ENCODE data around the gene CCSER2. TPM values are rescaled to one million over a fixed set of nuclear protein-coding genes. Genes with fewer than 3 reads are reported as not detected.

The CCSER2 gene
- polyA plus RNA-seq, 3 donors = 7.4 to 23.3 (median 14.3) TPM

- Mint-ChIP-seq H3K4me1 (peaks cover 6% of the 10 kb centered on the region), H3K27ac (no peak overlapping the region), H3K36me3 (peaks cover 10 to 16% of the 10 kb centered on the region in 2 donors), H3K9me3 (no peaks in the 10 kb centered on the region), H3K4me3 (no peak overlapping the region), H3K27me3 (ENCODE audit: low read depth in 3 of 3) (peaks cover 0 to 2% (median 0%) of the 10 kb centered on the region in 3 donors)
- 96% methylated on average over 3 of the region's 5 CpGs for WGBS (ENCODE audit: insufficient coverage)
- peaks cover 7% of the 10 kb centered on the region for H4K20me1 ChIP-seq (ENCODE audit: insufficient read depth, low read length)
- no peaks in the 10 kb centered on the region for H3K79me2 ChIP-seq (ENCODE audit: insufficient read depth, low read length)
- H3K4me2 ChIP-seq (replicated peaks; ENCODE audit: extremely low read depth, low read length, poor library complexity, severe bottlenecking) = no peak overlapping the region
- no peaks in the 10 kb centered on the region for H3K27me3 ChIP-seq (ENCODE audit: control insufficient read depth in 2 of 2, insufficient read depth in 2 of 2, low read length in 2 of 2)
- no peak overlapping the region for H3K9ac ChIP-seq (ENCODE audit: insufficient read depth, low read length, poor library complexity, severe bottlenecking)
- H3K4me3 ChIP-seq (replicated peaks in 1 of 3; ENCODE audit: low read depth in 2 of 3, low read length in 3 of 3) = no peak overlapping the region
- H3K4me1 ChIP-seq (ENCODE audit: control insufficient read depth in 1 of 2, insufficient read depth in 2 of 2, low read length in 2 of 2) = no peaks in the 10 kb centered on the region
- H3K27ac ChIP-seq (ENCODE audit: low read depth in 1 of 2, low read length in 2 of 2) = no peak overlapping the region
- TF ChIP-seq CTCF (IDR thresholded peaks at IDR 0.05) = no peak
- DNase-seq = no peak
- no peaks in the 10 kb centered on the region for H3K36me3 ChIP-seq (replicated peaks in 1 of 2; ENCODE audit: control insufficient read depth in 1 of 2, insufficient read depth in 2 of 2, low read length in 2 of 2)
- intact Hi-C loops (cut with micrococcal nuclease) = no loop called here
- no peaks in the 10 kb centered on the region for H3K9me3 ChIP-seq (replicated peaks in 1 of 2; ENCODE audit: control insufficient read depth in 1 of 2, insufficient read depth in 1 of 2, low read length in 2 of 2)
- no peak overlapping the region for H2AFZ ChIP-seq (ENCODE audit: insufficient read depth, low read depth, low read length, poor library complexity, severe bottlenecking)
Observed at GRCh38 chr10:84427903-84428650, 99.7 kb downstream of the CCSER2 start.

- no CpG with 5 or more reads among the region's 2 CpGs for WGBS (ENCODE audit: insufficient coverage)
- Histone ChIP-seq H2AFZ (ENCODE audit: insufficient read depth, low read depth, low read length, poor library complexity, severe bottlenecking) (no peak overlapping the region), H3K4me2 (replicated peaks; ENCODE audit: extremely low read depth, low read length, poor library complexity, severe bottlenecking) (no peak overlapping the region), H3K36me3 (replicated peaks in 1 of 2; ENCODE audit: control insufficient read depth in 1 of 2, insufficient read depth in 2 of 2, low read length in 2 of 2) (no peaks in the 10 kb centered on the region), H3K79me2 (ENCODE audit: insufficient read depth, low read length) (no peaks in the 10 kb centered on the region), H3K9ac (ENCODE audit: insufficient read depth, low read length, poor library complexity, severe bottlenecking) (no peak overlapping the region), H3K27me3 (ENCODE audit: control insufficient read depth in 2 of 2, insufficient read depth in 2 of 2, low read length in 2 of 2) (no peaks in the 10 kb centered on the region), H3K4me3 (replicated peaks in 1 of 3; ENCODE audit: low read depth in 2 of 3, low read length in 3 of 3) (no peak overlapping the region), H3K4me1 (ENCODE audit: control insufficient read depth in 1 of 2, insufficient read depth in 2 of 2, low read length in 2 of 2) (no peaks in the 10 kb centered on the region), H4K20me1 (ENCODE audit: insufficient read depth, low read length) (peaks cover 7% of the 10 kb centered on the region), H3K27ac (ENCODE audit: low read depth in 1 of 2, low read length in 2 of 2) (no peak overlapping the region), H3K9me3 (replicated peaks in 1 of 2; ENCODE audit: control insufficient read depth in 1 of 2, insufficient read depth in 1 of 2, low read length in 2 of 2) (no peaks in the 10 kb centered on the region)
- no peaks in the 10 kb centered on the region for H3K9me3 Mint-ChIP-seq
- H3K27ac Mint-ChIP-seq = peak overlapping the region in 1 of 7 donors; percentile 38
- no peak overlapping the region for H3K4me3 Mint-ChIP-seq
- peaks cover 6% of the 10 kb centered on the region for H3K4me1 Mint-ChIP-seq
- TF ChIP-seq CTCF (IDR thresholded peaks at IDR 0.05) = no peak
- no peak for DNase-seq
- peaks cover 0 to 2% (median 0%) of the 10 kb centered on the region in 3 donors for H3K27me3 Mint-ChIP-seq (ENCODE audit: low read depth in 3 of 3)
- intact Hi-C loops (cut with micrococcal nuclease) = no loop called here
- peaks cover 8 to 16% of the 10 kb centered on the region in 2 donors for H3K36me3 Mint-ChIP-seq
Observed at GRCh38 chr10:84428711-84429110, 100.3 kb downstream of the CCSER2 start.

All from CD14-positive monocyte (primary cell).